Dedifferentiated amniotic fluid mesenchymal stem cell (primary cell): Measurements from ENCODE around the gene ADGRF3.
"Not testable (repeated sequence)": the region's sequence is repeated elsewhere in the genome, so short reads cannot be mapped to it uniquely, and the experiment has no call there.

Source experiments
- DNase-seq: peaks from one replicate; pipeline ENCODE4 v3.0.0-alpha.2; 2016; ENCODE audit errors: extremely low spot score

Gene ADGRF3

GRCh38 chr2:26317377-26318105, 29.0 kb downstream of the ADGRF3 start:
- DNase-seq, result no peak

- no peak for DNase-seq
Observed at GRCh38 chr2:26316845-26317244, 29.7 kb downstream of the ADGRF3 start.

DNA sequence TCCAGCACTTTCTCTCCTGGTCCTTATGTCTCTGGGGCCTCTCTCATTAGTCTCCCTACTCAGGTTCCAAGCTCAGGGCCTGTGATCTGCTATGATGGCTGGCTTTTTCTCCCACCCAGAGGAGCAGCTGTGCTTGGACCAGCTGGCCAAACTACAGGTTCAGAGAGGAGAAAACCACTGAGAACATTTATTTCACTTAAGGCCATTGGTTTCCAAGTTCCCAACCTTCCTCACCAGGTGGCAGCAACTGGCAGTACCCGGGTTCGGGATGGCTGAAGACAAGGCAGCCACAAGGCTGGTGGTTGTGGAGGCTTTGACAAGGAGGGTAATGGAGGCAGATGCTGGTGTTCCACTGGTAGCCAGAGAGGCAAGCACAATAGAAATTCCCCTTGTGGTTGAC, 30.5 kb downstream of the ADGRF3 start:
- no peak for DNase-seq

DNA sequence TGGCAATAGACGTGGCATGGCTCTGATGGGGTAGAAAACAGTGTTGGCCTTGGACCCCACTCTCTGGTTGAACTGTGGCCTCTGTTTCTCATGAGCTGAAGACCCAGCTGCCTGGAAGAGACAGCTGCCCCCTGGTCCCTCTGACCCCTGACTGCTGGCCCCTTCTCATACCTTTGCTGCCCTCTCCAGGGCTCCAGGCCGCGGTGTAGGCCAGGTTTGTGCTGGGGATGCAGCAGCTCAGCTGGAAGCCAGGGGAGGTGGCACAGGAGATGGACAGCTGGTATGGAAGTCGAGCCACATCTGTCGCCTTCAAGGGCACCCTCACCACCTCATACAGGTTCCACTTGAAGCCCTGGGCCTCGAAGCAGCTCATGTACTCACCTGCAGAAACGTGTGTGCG, 32.3 kb downstream of the ADGRF3 start:
- no peak for DNase-seq

DNA sequence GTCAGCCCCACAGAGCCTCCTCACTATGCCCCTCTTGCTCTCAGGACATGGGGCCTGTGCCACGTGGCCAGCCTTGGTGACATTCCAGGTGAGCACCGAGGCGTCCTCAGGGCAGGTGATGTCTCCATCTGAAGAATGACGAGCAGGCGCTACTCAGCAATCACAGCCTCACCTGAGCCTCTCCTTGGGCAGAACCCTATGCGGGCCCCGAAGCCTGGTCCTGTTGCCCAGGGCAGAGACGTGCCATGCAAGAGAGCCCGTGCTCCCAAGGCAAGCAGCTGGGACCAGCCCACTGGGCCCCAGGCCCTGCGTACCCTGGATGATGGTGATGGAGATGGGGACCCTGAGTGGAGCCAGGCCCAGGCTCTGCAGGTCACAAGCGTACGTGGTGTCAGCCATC, 33.1 kb downstream of the ADGRF3 start:
- no peak for DNase-seq

DNA sequence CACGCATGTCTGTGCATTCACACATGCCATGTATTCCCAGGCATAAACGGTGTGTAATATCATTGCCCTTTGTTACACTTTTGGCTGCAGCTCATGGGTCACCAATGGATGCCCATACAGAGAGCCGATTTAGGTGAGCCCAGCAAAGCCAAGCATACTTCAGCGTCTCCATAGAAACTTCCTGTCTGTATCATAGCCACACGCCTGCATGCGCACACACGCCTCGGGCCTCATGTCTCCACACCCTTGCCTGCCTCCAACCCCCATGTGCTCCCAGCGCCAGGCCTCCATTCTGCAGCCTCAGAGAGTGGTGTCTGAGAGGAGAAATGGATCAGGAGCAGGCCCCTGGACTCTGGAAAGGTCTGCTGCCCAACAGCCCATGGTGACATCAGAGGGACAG, 34.1 kb downstream of the ADGRF3 start:
- DNase-seq, result no peak

GRCh38 chr2:26309921-26310320, 36.7 kb downstream of the ADGRF3 start:
- no peak for DNase-seq

GRCh38 chr2:26305540-26305939, 41.0 kb downstream of the ADGRF3 start:
- DNase-seq, result no peak

- DNase-seq, result not testable (repeated sequence)
Observed at GRCh38 chr2:26305094-26305493, 41.5 kb downstream of the ADGRF3 start.

GRCh38 chr2:26302846-26303245, 43.7 kb downstream of the ADGRF3 start:
- no peak for DNase-seq

DNA sequence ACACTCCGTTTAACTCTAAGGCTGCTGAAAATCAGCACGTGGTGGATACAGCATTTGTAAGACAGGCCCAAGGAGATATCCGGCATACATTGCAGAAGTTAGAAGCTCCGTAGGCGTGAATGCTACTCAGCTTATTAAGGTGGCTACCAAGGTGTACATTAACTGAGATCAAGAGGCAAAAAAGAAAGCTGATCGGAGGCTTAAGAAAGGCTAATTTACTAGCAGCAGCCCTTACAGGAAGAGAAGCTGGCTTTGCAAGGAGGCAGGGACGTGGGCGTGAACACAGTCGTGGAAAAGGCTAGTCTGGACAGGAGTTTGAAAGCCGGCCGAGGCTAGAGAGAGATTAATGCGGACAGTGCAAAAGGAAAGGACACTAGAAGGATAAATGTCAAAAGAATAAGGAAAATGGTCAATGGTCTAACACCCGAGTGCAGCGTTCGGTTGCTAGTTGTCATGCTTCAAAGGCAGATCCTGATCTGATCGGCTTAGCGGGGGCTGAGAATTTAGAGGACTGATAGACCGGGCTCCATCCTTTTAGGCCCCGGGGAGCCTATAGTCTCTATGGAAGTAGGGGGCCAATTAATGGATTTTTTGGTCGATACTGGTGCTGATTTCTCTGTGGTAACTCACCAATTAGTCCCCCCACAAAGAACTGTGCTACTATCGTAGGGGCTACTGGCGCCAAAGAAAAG, 46.2 kb downstream of the ADGRF3 start:
- no peak for DNase-seq

- DNase-seq, result peak; percentile 74
Observed at GRCh38 chr2:26299471-26300101, 47.0 kb downstream of the ADGRF3 start.

- peak; percentile 31 for DNase-seq
Observed at GRCh38 chr2:26298638-26299393, 47.8 kb downstream of the ADGRF3 start.

DNA sequence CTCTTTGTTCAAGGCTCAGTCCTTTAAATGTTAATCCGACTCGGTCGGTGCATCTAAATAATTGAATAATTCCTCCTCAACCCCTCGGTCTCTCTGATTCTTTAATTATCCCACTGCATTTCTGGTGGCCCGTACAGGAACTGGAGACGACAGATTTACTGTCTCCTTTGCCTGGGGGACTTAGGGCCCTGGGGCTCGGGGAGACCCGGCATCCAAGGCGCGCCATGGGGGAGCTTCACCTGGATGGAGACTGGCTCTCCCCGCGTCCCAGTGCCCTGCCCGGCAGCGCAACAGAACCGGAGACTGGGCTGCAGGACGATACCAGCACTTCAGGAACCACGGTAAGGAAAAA, 48.3 kb downstream of the ADGRF3 start:
- no peak for DNase-seq

DNA sequence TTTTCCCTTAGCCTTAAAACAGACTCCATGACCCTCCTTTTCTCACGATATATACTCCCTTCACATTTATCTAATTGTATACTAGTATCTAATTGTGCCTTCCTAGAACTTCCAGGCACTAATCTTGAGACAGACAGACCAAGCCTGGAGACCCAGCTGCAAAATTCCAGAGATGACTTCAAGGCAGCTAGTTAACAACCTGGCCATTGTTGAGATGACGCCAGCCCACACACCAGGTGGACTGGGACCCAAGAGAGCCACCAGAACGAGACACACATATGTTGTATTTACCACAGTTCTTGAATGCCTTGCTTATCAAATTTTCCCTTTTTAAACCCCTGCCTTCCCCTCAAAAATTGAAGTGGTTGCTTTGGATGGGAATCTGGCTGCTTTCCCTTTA, 49.5 kb downstream of the ADGRF3 start:
- DNase-seq, result no peak

- no peak for DNase-seq
Observed at GRCh38 chr2:26295511-26295910, 51.1 kb downstream of the ADGRF3 start.

GRCh38 chr2:26292646-26293045, 53.9 kb downstream of the ADGRF3 start:
- no peak for DNase-seq

DNA sequence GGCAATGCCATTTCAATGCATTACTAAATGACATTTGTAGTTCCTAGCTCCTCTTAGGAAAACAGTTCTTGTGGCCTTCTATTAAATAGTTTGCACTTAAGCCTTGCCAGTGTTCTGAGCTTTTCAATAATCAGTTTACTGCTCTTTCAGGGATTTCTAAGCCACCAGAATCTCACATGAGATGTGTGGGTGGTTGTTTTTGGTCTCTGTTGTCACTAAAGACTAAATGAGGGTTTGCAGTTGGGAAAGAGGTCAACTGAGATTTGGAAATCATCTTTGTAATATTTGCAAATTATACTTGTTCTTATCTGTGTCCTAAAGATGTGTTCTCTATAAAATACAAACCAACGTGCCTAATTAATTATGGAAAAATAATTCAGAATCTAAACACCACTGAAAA, 56.6 kb downstream of the ADGRF3 start:
- no peak for DNase-seq

DNA sequence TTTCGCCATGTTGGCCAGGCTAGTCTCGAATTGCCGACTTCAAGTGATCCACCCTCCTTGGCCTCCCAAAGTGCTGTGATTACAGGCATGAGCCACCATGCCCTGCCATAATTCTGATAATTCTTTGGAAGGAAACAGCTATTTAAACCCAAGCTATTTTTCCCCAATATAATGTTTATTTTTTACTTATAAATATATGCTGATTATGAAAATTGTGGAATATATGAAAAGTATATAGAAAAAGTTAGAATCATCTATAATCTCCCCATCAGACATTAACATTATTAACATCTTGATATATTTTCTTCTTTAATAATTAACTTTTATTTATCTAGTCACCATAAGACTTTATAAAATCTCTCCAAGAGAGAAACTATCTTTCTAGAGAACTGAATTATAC, 60.7 kb downstream of the ADGRF3 start:
- no peak for DNase-seq

GRCh38 chr2:26284132-26284531, 62.5 kb downstream of the ADGRF3 start:
- DNase-seq, result no peak

DNA sequence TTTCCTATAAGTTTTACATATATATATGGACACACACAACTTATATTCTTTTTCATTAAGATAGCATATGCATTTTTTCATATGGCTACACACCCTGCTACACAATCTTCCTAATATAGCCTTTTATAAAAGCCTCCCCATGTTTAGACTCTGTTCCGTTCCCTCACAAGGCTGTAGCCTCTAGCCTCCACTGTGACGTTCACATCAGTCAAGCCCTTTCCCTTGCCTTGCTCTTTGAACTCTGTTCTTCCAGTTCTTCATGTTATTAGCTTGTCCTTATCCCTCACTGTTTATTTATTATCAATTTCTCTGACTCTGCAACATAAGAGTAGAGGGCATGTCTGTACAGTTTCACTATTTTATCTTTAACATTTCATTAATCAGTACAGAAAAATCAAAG, 63.0 kb downstream of the ADGRF3 start:
- DNase-seq, result no peak

- no peak for DNase-seq
Observed at GRCh38 chr2:26281226-26281625, 65.4 kb downstream of the ADGRF3 start.
